Testis (tissue), 3 donors: ENCODE results near the gene STX4. TPM values are rescaled to one million over a fixed set of nuclear protein-coding genes. Genes with fewer than 3 reads are reported as not detected.
A peak's percentile ranks its signal among the peaks of the same experiment; 100 is the strongest.

Experiments used
- DNase-seq: peaks from one replicate; pipeline ENCODE4 v3.0.0-alpha.2; 2019
- H3K27ac ChIP-seq, 2 donors: fragments of 200-600 bp; sonication (generic); one replicate each; pipeline ENCODE4 v1.5.1; 2019
- H3K27me3 ChIP-seq: fragments of 200-600 bp; sonication (generic); one replicate; pipeline ENCODE4 v1.5.1; 2019
- H3K36me3 ChIP-seq: fragments of 200-600 bp; sonication (generic); one replicate; pipeline ENCODE4 v1.5.1; 2017; ENCODE audit warnings: low read depth; ENCODE audit errors: missing control alignments
- H3K4me1 ChIP-seq: fragments of 200-600 bp; sonication (generic); one replicate; pipeline ENCODE4 v1.5.1; 2019
- H3K4me3 ChIP-seq, 2 donors: fragments of 200-600 bp; sonication (generic); one replicate each; pipeline ENCODE4 v1.5.1; 2017 to 2019
- H3K9me3 ChIP-seq: fragments of 200-600 bp; sonication (generic); one replicate; pipeline ENCODE4 v1.5.1; 2017
- POLR2A ChIP-seq: fragments of 450-650 bp; IDR thresholded peaks from one replicate; pipeline ENCODE4 v1.6.1; 2017; ENCODE audit warnings: antibody characterized with exemption, mild to moderate bottlenecking, moderate library complexity
- WGBS, 2 donors: methylation state at CpG; one replicate each; pipeline ENCODE4 v1.1.5; 2018; 5-methylcytosine and 5-hydroxymethylcytosine counted together
- intact Hi-C: fragments of 100-400 bp; cut with DNase I; formaldehyde crosslinking; loops from one replicate; pipeline ENCODE4 v1.15.1; 2023; ENCODE audit warnings: low total_unique reads
- polyA plus RNA-seq: library from polyadenylated mRNA; stranded (reverse); fragments of 350-450 nt; fragmentation: Illumina TruSeq; extraction: RNeasy Lipid Tissue Mini Kit (QIAGEN cat#74804); gene quantifications from one replicate; pipeline ENCODE4 v1.2.3, GENCODE V29; 2014; ENCODE audit warnings: low read depth, low replicate concordance; ENCODE audit not compliant: insufficient read depth
- total RNA-seq, 2 donors: library from RNA; depleted of rRNA; stranded (reverse); fragments of >200 nt; gene quantifications; one replicate each; pipeline ENCODE4 v1.2.3, GENCODE V29; 2016
- TF ChIP-seq, protein P1 (sequence below), 3 experiments: fragments of 450-650 bp in 2 of 3; fragments of 200-600 bp in 1 of 3; sonication (generic) in 1 of 3; IDR thresholded peaks; one replicate each; pipeline ENCODE4 v1.5.1; 2016 to 2019; ENCODE audit warnings: antibody characterized with exemption in 3 of 3, mild to moderate bottlenecking in 2 of 3, moderate library complexity in 1 of 3

Gene STX4
- total and polyA plus RNA-seq, 3 donors from 2014 or later: 37.1 to 56.9 (median 50.9) TPM

DNA sequence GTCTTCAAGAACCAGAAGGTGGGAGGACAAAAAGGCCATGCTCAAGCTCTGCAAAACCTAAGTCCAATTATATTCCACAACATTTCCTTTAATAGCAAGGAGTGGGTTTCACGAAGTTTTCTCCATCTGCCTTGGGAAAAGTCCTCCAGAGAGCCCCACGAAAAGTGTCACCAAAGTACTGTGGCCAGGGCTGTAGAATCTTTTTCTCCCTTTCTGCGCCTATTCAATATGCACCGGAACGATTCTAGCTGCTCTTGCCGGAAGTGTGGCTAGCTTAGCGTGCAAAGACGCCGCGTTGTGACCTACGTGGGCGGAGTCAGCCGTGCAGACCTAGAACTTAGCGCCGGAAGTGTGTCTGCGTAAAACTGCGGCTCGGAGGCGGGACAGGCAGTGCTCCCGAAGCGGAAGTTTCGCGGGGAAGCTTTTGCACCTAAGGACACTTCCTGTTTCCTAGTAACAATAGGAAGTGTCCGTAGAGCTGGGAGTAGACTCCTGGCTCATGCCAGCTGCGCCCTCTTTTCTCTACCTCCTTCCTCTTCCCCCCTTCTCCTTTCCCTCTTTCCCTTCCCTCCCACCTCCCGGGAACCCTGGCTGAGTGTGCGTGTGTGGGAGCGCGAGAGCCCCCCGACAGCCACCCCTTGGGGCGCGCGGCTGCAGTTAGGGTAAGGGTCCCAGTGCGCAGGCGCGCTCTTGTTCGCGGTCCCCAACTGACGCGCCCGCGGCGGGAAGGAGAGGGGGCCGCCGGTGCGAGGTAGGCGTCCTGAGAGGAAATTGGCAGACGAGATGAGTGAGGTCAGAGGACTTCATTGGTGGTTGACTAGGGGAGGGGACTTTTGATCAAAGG is 40.8 kb downstream of the STX4 start, which contains the start of the genes ZNF646 and ZNF668:
ZNF646 (plus strand) TSS at position 453 of the 844 bp plus-strand sequence. CDS start 1,903 bp downstream, outside the sequence.
ZNF668 (minus strand) TSS at position 271 of the 844 bp plus-strand sequence. CDS start 9,781 bp downstream, outside the sequence.
- WGBS, 2 donors: 0 to 1% methylated on average over 47 to 48 of the region's 48 CpGs
- intact Hi-C loops: no loop called here
- peak; percentile 100 for DNase-seq

DNA sequence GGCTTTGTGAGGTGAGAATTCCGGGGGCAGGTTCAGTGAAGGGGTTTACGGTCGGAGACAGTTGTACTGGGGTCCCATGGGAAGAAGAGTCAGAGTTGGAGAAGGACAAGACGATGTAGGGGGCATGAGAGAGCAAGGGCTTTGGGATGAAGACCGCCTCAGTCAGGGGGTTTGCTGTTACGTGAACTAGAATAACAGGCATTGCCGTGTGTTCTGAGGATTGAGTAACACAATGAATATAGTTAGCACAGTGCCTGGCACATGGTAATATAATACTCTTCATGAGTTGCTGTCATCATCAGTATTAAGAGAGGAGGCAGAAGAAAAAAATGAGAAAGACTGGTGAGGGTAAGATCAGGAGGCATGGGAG is 41.4 kb downstream of the STX4 start:
- Histone ChIP-seq H3K36me3 (no peaks in the 10 kb centered on the region), H3K4me3 (peak overlapping the region; percentile 98 to 99), H3K27ac (peak overlapping the region; percentile 84 to 94), H3K4me1 (peaks cover 16% of the 10 kb centered on the region), H3K9me3 (no peaks in the 10 kb centered on the region), H3K27me3 (no peaks in the 10 kb centered on the region)
- TF ChIP-seq, protein P1, sequence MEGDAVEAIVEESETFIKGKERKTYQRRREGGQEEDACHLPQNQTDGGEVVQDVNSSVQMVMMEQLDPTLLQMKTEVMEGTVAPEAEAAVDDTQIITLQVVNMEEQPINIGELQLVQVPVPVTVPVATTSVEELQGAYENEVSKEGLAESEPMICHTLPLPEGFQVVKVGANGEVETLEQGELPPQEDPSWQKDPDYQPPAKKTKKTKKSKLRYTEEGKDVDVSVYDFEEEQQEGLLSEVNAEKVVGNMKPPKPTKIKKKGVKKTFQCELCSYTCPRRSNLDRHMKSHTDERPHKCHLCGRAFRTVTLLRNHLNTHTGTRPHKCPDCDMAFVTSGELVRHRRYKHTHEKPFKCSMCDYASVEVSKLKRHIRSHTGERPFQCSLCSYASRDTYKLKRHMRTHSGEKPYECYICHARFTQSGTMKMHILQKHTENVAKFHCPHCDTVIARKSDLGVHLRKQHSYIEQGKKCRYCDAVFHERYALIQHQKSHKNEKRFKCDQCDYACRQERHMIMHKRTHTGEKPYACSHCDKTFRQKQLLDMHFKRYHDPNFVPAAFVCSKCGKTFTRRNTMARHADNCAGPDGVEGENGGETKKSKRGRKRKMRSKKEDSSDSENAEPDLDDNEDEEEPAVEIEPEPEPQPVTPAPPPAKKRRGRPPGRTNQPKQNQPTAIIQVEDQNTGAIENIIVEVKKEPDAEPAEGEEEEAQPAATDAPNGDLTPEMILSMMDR (IDR thresholded peaks at IDR 0.05): no peak
- no peak for TF ChIP-seq POLR2A
- WGBS, 2 donors: 1% methylated on average over 7 of the region's 7 CpGs
- intact Hi-C loops: no loop called here
- DNase-seq: no peak

More for the DNA sequence above, 40.8 kb downstream of the STX4 start, which contains the start of the genes ZNF646 and ZNF668:
- peak within 1 kb of the TSS; percentile 98 to 99 for H3K4me3 ChIP-seq
- no peaks in the 10 kb centered on the region for H3K27me3 ChIP-seq
- no peaks in the 10 kb centered on the region for H3K36me3 ChIP-seq
- peaks cover 16% of the 10 kb centered on the region for H3K4me1 ChIP-seq
- H3K9me3 ChIP-seq: no peaks in the 10 kb centered on the region
- peak within 1 kb of the TSS; percentile 90 to 94 for H3K27ac ChIP-seq
- TF ChIP-seq, protein P1 (IDR thresholded peaks at IDR 0.05): no peak

DNA sequence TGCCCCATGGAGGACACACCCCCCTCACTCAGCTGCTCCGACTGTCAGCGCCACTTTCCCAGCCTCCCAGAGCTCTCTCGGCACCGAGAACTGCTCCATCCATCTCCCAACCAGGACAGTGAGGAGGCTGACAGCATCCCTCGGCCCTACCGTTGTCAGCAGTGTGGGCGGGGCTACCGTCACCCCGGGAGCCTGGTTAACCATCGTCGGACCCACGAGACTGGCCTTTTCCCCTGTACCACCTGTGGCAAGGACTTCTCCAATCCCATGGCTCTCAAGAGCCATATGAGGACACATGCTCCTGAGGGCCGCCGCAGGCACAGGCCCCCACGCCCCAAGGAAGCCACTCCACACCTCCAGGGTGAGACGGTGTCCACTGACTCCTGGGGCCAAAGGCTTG is 43.0 kb downstream of the STX4 start:
- H3K27ac ChIP-seq: no peak overlapping the region
- H3K4me3 ChIP-seq: no peak overlapping the region
- H3K4me1 ChIP-seq: peaks cover 16% of the 10 kb centered on the region
- no peaks in the 10 kb centered on the region for H3K36me3 ChIP-seq
- H3K27me3 ChIP-seq: no peaks in the 10 kb centered on the region
- no peak for DNase-seq
- 70 to 81% methylated on average over 13 to 16 of the region's 16 CpGs for WGBS, 2 donors
- TF ChIP-seq, protein P1 (IDR thresholded peaks at IDR 0.05): no peak
- no peak for TF ChIP-seq POLR2A
- intact Hi-C loops: no loop called here
- no peaks in the 10 kb centered on the region for H3K9me3 ChIP-seq

DNA sequence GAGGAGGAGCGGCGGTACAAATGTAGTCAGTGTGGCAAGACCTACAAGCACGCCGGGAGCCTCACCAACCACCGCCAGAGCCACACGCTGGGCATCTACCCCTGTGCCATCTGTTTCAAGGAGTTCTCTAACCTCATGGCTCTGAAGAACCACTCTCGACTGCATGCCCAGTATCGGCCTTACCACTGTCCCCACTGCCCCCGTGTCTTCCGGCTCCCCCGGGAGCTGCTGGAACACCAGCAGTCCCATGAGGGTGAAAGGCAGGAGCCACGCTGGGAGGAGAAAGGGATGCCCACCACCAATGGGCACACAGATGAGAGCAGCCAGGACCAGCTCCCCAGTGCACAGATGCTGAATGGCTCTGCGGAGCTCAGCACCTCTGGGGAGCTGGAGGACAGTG is 43.7 kb downstream of the STX4 start:
- 91% methylated on average over 13 of the region's 13 CpGs; no CpG with 5 or more reads in 1 of the 2 donors for WGBS, 2 donors
- no peak for DNase-seq
- Histone ChIP-seq H3K27me3 (no peaks in the 10 kb centered on the region), H3K27ac (no peak overlapping the region), H3K36me3 (no peaks in the 10 kb centered on the region), H3K4me3 (no peak overlapping the region), H3K9me3 (no peaks in the 10 kb centered on the region), H3K4me1 (peaks cover 12% of the 10 kb centered on the region)
- intact Hi-C loops: no loop called here
- TF ChIP-seq POLR2A: no peak
- TF ChIP-seq, protein P1 (IDR thresholded peaks at IDR 0.05): no peak
